ENCODE results near the gene SLIT2. TPM values are rescaled to one million over a fixed set of nuclear protein-coding genes. Genes with fewer than 3 reads are reported as not detected.

Gene SLIT2
- total and polyA plus RNA-seq, 2 of the 13 experiments (the other 11 are each of a cell fraction or from before 2014, with no cell fraction given) = 0.03 TPM; not detected in 1

DNA sequence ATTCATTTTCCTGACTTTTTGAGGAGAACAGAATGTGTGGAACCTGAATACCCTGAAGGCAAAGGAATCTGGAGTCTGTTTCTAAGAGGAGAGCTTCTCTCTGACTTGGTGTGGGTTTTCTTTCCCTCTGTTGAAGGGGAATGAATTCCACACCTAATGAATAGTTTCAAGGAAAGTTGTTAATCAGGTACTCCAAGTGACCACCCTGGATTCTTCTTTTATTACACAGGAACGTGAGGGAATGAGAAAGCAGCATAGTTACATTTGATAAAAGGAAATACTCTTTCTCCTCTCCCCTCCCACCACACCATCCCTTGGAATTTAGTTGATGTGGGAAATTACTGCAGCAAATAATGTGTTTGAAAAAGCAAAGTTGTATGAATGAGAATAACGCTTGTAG, 29.7 kb downstream of the SLIT2 start:
- Histone ChIP-seq H3K4me1 (ENCODE audit: insufficient read depth, low read length) (no peaks in the 10 kb centered on the region), H3K4me3 (replicated peaks in 1 of 3; ENCODE audit: insufficient read depth in 1 of 3, low read depth in 2 of 3, low read length in 3 of 3) (no peak overlapping the region), H3K9ac (ENCODE audit: insufficient read depth, low read depth, low read length) (no peak overlapping the region), H3K27me3 (ENCODE audit: control insufficient read depth in 1 of 2, insufficient read depth in 2 of 2, low read length in 2 of 2) (no peaks in the 10 kb centered on the region), H2AFZ (ENCODE audit: low read length) (no peak overlapping the region), H3K79me2 (ENCODE audit: insufficient read depth, low read length) (no peaks in the 10 kb centered on the region), H3K9me3 (ENCODE audit: low read length) (no peaks in the 10 kb centered on the region), H3K4me2 (ENCODE audit: low read depth, low read length) (no peak overlapping the region), H3K27ac (ENCODE audit: extremely low read length, insufficient read depth, low read length) (no peak overlapping the region), H3K36me3 (replicated peaks in 1 of 2; ENCODE audit: control insufficient read depth in 1 of 2, insufficient read depth in 2 of 2, low read length in 2 of 2) (no peaks in the 10 kb centered on the region), H4K20me1 (ENCODE audit: insufficient read depth, low read length) (no peaks in the 10 kb centered on the region)
- in situ Hi-C loops (cut with HindIII; ENCODE audit: extremely low pct_ligation_motif_present, low pct_unique_long_range_greater_than_20kb) = no loop called here
- no TSS peak for BruUV-seq (replicated peaks)
- CTCF ChIA-PET (ENCODE audit: low intra/inter-chr PET ratio, low total read pairs) = no interaction called here
- TF ChIP-seq ZNF451 (CRISPR knock-in tag; IDR thresholded peaks at IDR 0.05) (no peak), ZNF773 (CRISPR knock-in tag; IDR thresholded peaks at IDR 0.05; ENCODE audit: borderline replicate concordance) (no peak), PHF5A (CRISPR knock-in tag; IDR thresholded peaks at IDR 0.05; ENCODE audit: low read depth, unreplicated experiment) (no peak), IRX3 (CRISPR knock-in tag; IDR thresholded peaks at IDR 0.05; ENCODE audit: borderline replicate concordance, low read depth) (no peak), ZMAT3 (CRISPR knock-in tag; conservative IDR thresholded peaks at IDR 0.05) (no peak), GTF2F1 (IDR thresholded peaks at IDR 0.05; ENCODE audit: low read length) (no peak), FOSL1 (CRISPR knock-in tag; IDR thresholded peaks at IDR 0.05; ENCODE audit: borderline replicate concordance) (no peak), MXD1 (CRISPR knock-in tag; IDR thresholded peaks at IDR 0.05) (no peak), ZNF33B (CRISPR knock-in tag; IDR thresholded peaks at IDR 0.05) (no peak), MIER2 (CRISPR knock-in tag; IDR thresholded peaks at IDR 0.05) (no peak), ZBTB7B (CRISPR knock-in tag; IDR thresholded peaks at IDR 0.05) (no peak)
- TF ChIP-seq, protein P1, sequence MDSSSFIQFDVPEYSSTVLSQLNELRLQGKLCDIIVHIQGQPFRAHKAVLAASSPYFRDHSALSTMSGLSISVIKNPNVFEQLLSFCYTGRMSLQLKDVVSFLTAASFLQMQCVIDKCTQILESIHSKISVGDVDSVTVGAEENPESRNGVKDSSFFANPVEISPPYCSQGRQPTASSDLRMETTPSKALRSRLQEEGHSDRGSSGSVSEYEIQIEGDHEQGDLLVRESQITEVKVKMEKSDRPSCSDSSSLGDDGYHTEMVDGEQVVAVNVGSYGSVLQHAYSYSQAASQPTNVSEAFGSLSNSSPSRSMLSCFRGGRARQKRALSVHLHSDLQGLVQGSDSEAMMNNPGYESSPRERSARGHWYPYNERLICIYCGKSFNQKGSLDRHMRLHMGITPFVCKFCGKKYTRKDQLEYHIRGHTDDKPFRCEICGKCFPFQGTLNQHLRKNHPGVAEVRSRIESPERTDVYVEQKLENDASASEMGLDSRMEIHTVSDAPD (CRISPR knock-in tag; IDR thresholded peaks at IDR 0.05) = no peak
- TF ChIP-seq, protein P2, sequence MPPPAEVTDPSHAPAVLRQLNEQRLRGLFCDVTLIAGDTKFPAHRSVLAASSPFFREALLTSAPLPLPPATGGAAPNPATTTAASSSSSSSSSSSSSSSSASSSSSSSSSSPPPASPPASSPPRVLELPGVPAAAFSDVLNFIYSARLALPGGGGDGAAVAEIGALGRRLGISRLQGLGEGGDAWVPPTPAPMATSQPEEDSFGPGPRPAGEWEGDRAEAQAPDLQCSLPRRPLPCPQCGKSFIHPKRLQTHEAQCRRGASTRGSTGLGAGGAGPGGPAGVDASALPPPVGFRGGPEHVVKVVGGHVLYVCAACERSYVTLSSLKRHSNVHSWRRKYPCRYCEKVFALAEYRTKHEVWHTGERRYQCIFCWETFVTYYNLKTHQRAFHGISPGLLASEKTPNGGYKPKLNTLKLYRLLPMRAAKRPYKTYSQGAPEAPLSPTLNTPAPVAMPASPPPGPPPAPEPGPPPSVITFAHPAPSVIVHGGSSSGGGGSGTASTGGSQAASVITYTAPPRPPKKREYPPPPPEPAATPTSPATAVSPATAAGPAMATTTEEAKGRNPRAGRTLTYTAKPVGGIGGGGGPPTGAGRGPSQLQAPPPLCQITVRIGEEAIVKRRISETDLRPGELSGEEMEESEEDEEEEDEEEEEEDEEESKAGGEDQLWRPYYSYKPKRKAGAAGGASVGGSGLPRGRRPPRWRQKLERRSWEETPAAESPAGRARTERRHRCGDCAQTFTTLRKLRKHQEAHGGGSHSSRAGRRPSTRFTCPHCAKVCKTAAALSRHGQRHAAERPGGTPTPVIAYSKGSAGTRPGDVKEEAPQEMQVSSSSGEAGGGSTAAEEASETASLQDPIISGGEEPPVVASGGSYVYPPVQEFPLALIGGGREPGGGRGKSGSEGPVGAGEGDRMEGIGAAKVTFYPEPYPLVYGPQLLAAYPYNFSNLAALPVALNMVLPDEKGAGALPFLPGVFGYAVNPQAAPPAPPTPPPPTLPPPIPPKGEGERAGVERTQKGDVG (CRISPR knock-in tag; IDR thresholded peaks at IDR 0.05; ENCODE audit: borderline replicate concordance) = no peak
- WGBS (ENCODE audit: low lambda C conversion rate) = 0% methylated on average over 2 of the region's 2 CpGs
- intact Hi-C loops (cut with micrococcal nuclease; ENCODE audit: unreplicated experiment) = no loop called here
- DNase-seq (ENCODE audit: low spot score) = no peak
- POLR2A ChIA-PET = no interaction called here
- ATAC-seq = no peak
- no peak for FAIRE-seq

Measured in HepG2 (cell line).